Measurements from ENCODE around the gene AIF1L.

The AIF1L gene

DNA sequence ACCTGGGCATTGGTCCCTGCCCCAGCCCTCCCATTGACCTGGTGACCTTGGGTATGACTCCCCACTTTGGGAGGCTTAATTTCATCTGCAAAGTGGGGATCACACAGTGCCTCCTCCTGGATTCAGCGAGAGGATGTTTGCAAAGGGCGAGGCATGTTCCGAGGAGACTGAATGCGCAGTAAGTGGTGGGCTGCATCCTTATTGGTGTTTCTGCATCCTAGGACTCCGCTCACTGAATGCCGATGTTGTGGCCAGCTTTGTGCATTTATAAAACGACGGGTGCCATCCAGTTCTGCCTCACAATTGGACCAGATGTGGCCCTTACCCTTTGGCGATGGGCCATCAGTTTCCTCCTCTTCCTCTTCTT lies 23.5 kb upstream of the AIF1L start:
- H3K36me3 ChIP-seq, result no peaks in the 10 kb centered on the region
- H3K4me1 ChIP-seq, result no peaks in the 10 kb centered on the region
- no peaks in the 10 kb centered on the region for H3K27me3 ChIP-seq
- TF ChIP-seq CTCF (IDR thresholded peaks at IDR 0.05; ENCODE audit: low read depth, low read length), result no peak
- H3K9me3 ChIP-seq, result no peaks in the 10 kb centered on the region
- DNase-seq, result no peak
- H3K4me3 ChIP-seq (ENCODE audit: low read depth, low read length), result no peak overlapping the region

DNA sequence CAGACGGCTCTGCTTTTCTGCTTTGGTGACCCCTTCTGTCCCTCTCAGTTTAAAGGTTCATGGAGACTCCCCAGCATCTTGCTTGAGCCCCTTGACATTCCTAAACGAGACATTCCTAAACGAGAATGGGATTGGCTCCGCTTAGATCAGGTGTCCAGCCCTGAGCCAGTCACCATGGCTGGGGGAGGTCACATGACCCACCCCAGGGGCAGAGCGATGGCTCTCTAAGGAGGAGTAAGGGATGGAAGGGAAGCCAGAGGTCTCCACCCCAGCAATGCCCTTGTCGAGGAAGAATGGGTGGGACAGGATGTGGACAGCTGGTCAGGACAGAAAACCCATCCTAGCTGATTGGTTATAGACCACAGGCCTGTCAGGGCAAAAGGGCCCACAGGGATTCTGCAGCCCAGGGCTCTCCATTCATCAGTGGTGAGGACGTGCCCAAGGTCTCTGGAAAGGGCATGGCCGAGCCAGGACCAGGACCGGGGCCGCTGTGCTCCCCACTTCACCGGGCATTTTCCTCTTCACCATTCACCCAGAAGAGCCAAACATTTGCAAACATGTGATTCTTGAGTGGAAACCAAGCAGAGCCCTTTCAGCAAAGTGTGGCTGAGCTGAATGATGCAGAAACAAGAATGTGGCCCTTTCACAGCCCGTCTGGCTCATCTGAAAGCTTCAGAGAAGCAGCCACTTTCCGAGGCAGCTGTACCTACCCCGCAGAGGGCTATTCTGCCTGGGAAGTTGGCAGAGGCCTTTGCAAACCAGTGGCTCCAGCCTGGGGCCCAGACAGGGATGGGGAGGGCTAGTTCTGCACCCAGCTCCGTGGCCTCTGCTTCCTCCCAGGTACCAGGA lies 19.8 kb upstream of the AIF1L start:
- Histone ChIP-seq H3K4me1 (no peaks in the 10 kb centered on the region), H3K4me3 (ENCODE audit: low read depth, low read length) (no peak overlapping the region), H3K9me3 (no peaks in the 10 kb centered on the region), H3K36me3 (no peaks in the 10 kb centered on the region), H3K27me3 (no peaks in the 10 kb centered on the region)
- no peak for TF ChIP-seq CTCF (IDR thresholded peaks at IDR 0.05; ENCODE audit: low read depth, low read length)
- no peak for DNase-seq

DNA sequence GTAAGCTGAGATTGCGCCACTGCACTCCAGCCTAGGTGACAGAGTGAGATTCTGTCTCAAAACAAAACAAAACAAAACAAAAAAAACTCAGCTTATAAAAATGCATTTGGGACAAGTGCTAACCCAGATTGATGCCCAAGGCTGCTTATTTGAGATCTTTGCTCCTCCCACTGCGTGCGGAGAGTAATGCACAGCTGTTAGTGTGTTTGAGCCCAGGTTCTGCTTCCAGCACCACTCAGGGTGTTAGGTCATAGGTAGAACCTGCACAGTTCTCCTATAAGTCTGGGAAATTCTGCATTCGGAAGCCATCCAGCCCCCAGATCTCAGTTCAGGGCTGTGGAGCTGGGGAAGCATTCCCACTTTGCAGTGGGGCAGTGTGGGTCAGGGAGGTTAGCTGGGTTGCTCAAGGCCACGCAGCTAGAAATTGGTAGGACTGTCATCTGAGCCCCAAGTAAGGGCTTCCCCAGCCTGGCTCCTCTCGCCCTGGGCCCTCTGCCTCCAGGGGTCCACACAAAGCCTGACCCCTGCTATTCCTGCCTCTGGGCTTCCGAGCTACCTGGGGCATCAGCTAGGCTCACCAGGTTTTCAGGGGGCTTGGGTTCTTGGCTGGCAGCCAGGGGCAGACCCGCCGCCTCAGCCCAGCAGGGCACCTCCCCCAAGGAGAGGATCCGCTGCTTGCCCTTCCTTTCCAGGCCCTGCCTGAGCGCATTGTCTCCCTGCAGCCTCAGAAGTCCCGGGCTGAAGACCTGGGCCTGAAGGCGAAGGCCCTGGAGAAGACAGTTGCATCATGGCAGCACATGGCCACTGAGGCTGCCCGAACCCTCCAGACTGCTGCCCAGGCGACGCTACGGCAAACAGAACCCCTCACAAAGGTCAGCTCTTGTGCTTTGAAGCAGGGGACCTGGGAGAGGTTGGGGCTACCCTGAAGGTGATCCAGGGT lies 17.6 kb upstream of the AIF1L start:
- no peak overlapping the region for H3K4me3 ChIP-seq (ENCODE audit: low read depth, low read length)
- no peak for TF ChIP-seq CTCF (IDR thresholded peaks at IDR 0.05; ENCODE audit: low read depth, low read length)
- H3K9me3 ChIP-seq, result no peaks in the 10 kb centered on the region
- H3K36me3 ChIP-seq, result no peaks in the 10 kb centered on the region
- no peaks in the 10 kb centered on the region for H3K27me3 ChIP-seq
- no peaks in the 10 kb centered on the region for H3K4me1 ChIP-seq
- no peak for DNase-seq

DNA sequence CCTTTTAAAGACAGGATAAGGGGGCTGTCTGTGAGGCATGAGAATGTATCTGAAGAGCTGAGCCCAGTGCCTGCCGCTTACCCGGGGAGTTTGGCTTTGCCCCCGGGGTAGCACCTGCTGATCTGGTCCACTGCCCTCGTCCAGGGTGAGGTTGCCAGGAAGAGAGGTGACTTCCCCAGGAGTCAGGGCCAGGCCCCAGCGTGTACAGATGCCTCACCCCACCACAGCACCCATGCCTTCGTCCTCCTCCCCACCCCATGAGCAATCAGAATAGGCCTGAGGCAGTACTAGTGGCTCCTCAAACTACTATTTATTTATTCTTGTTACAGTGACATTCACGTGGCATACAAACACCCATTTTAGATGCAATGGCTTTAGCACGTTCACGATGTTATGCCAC lies 15.7 kb upstream of the AIF1L start:
- Histone ChIP-seq H3K27me3 (no peaks in the 10 kb centered on the region), H3K4me1 (no peaks in the 10 kb centered on the region), H3K4me3 (ENCODE audit: low read depth, low read length) (no peak overlapping the region), H3K9me3 (no peaks in the 10 kb centered on the region), H3K36me3 (no peaks in the 10 kb centered on the region)
- TF ChIP-seq CTCF (IDR thresholded peaks at IDR 0.05; ENCODE audit: low read depth, low read length), result no peak
- no peak for DNase-seq

DNA sequence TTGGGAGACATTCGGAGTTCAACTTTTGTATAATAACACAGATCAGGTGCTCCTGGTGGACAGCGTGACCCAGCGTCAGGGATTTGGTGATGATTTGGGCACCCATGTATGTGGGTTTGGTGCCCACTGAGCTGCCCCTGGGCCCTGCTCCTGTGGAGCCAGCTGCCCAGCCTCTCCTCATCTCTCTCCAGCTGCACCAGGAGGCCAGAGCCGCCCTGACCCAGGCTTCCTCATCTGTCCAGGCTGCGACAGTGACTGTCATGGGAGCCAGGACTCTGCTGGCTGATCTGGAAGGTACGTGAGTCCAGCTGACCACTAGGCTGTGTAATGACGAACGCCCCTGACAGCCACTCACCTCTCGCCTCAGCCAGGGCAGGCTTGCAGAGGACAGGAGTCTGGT lies 14.5 kb upstream of the AIF1L start:
- Histone ChIP-seq H3K4me3 (ENCODE audit: low read depth, low read length) (no peak overlapping the region), H3K4me1 (no peaks in the 10 kb centered on the region), H3K36me3 (no peaks in the 10 kb centered on the region), H3K27me3 (no peaks in the 10 kb centered on the region), H3K9me3 (no peaks in the 10 kb centered on the region)
- TF ChIP-seq CTCF (IDR thresholded peaks at IDR 0.05; ENCODE audit: low read depth, low read length), result no peak
- DNase-seq, result no peak

Data from BE2C (cell line).